GM12872 (cell line): Measurements from ENCODE around the gene CCNF.

Experiments used
- TF ChIP-seq, protein P1 (sequence below): IDR thresholded peaks from 3 replicates; pipeline ENCODE4 v1.5.1; 2011; ENCODE audit warnings: low read depth, mild to moderate bottlenecking, low read length, moderate library complexity; ENCODE audit not compliant: insufficient read depth

The CCNF gene

DNA sequence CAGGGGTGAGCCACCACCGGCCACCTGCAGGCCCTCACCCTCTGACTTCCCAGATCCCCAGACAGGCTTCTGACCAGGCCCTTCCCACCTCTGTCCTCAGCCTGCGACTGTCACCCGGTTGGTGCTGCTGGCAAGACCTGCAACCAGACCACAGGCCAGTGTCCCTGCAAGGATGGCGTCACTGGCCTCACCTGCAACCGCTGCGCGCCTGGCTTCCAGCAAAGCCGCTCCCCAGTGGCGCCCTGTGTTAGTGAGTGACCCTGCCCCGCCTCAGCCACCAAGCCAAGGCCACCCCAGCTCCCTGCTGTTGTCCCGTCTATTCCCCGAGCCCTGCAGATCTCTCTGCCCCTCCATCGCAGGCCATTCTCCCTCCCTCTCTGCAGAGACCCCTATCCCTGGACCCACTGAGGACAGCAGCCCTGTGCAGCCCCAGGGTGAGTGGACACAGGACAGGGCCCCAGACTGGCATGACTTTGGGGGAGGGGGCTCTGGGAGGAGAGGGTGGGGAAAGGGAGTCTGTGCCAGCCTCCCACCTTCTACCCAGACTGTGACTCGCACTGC, 43.7 kb downstream of the CCNF start:
- TF ChIP-seq, protein P1, sequence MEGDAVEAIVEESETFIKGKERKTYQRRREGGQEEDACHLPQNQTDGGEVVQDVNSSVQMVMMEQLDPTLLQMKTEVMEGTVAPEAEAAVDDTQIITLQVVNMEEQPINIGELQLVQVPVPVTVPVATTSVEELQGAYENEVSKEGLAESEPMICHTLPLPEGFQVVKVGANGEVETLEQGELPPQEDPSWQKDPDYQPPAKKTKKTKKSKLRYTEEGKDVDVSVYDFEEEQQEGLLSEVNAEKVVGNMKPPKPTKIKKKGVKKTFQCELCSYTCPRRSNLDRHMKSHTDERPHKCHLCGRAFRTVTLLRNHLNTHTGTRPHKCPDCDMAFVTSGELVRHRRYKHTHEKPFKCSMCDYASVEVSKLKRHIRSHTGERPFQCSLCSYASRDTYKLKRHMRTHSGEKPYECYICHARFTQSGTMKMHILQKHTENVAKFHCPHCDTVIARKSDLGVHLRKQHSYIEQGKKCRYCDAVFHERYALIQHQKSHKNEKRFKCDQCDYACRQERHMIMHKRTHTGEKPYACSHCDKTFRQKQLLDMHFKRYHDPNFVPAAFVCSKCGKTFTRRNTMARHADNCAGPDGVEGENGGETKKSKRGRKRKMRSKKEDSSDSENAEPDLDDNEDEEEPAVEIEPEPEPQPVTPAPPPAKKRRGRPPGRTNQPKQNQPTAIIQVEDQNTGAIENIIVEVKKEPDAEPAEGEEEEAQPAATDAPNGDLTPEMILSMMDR, result no peak

DNA sequence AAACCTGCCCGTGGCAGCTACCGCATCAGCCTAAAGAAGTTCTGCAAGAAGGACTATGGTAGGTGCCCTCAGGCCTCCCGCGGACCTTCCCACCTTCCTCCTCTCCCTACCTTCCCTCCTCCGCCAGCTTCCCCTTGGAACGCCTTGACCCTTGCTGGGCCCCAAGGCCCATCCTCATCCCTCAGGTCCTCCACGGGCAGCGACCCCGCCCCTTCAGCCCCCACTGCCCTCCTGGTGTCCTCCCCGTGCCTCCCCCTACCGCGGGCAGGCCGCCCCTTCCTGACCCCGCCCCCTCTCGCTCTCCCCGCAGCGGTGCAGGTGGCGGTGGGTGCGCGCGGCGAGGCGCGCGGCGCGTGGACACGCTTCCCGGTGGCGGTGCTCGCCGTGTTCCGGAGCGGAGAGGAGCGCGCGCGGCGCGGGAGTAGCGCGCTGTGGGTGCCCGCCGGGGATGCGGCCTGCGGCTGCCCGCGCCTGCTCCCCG, 44.2 kb downstream of the CCNF start:
- TF ChIP-seq, protein P1, result no peak

DNA sequence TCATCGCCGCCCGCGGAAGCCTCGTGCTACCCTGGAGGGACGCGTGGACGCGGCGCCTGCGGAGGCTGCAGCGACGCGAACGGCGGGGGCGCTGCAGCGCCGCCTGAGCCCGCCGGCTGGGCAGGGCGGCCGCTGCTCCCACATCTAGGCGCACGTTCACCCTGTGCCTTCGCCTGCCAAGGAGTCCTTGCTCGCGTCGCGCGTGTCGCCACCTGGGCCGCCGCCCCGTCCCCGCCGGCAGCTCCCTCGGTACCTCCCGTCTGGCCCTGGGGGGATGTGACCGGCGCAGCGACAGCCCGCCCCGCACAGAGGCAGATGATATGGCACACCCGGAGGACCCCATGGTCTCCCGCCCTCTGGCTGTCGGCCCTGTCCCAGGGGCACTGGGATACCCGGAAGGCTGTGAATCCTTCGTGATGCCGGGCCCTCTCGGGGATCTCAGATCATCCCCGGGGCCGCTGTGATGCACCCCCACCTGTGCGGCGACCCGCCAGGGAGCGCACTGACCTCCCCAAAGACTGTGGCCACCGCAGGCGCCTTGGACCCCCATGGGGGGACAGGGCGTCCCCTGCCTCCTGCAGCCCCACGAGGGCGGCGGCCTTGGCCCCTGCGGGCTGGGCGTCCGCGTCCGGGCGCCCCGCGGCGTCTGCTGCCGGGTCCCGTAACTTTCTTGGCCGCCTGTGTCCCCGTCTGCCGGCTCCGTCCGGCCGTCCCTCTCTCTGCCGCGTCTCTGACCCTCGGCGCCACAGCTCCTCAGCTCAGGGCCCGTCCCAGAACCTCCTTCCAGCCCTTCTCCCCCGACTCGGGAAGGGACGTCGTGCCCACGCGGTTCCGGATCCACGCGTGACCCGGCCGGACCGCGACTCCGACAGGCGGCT, 45.0 kb downstream of the CCNF start:
- TF ChIP-seq, protein P1, result peak; percentile 49

DNA sequence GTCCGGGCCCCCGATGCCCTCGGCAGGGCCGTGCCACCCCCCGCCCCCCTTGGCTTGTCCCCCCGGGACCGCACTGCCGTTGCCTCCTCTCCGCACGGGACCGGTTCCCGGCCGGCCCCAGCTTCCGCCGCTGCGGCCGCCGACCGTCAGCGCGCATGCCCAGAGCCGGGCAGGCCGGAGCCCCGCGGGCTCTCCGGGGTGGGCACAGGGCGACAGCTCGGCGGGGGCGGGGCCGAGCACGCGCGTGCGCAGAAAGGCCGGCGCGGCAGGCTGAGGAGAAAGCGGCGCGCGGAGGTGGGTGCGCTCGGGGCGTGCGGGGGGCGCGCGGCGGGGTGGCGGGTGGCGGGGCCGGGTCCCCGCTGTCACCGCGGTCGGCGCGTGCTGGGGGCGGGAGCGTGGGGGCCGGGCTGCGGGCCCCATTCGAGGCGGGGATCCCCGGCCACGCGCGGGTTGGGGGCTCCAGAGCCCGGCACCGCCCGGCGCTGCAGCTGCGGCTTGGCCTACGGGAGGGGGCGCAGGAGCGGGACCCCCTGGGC, 45.7 kb downstream of the CCNF start, which contains the start of gene TBC1D24:
TBC1D24 (plus strand) TSS at position 251 of the 536 bp plus-strand sequence. CDS start 21,022 bp downstream, outside the sequence.
- TF ChIP-seq, protein P1, result no peak

DNA sequence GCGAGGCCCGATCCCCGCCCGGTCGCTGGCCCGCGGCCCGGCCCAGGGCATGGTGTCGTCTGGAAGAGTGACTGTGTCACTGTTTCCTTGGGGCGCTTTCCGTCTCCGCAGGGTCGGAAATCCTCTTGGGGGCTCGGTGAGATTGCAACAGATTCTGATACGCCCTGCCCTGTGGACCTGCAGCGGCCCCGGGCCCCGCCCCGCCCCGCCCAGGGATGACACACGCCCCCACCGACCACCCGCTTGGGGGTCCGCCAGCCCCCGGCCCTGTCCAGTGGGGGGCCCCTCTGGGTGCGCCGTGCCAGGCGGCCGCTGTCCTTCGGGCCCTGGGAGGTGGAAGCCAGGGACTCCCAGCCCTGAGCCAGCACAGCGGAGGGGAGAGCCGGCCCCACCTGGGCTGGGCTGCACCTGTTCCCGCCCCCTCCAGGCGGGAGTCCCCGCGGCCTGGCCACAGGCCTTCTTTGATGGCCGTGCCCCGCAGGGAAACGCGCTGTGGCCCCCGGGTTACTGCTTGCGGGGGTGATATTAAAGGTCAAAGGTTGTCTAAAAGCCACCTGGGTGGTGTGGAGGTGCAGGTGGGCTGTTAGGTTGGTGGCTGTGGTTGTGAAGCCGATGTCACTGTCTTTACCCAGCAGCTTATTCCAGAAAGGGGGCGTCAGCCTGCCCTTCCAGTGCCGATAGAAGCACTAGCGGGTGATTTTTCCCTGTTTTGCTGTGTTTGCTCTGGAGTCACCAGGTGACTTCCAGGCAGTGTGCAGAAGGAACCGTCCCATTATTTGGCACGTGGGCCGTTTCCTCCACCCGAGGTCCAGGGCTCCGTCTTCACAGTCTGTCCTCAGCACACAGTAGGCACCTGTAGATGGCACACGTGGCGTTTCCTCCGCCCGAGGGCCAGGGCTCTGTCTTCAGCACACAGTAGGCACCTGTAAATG, 46.4 kb downstream of the CCNF start:
- TF ChIP-seq, protein P1, result no peak

DNA sequence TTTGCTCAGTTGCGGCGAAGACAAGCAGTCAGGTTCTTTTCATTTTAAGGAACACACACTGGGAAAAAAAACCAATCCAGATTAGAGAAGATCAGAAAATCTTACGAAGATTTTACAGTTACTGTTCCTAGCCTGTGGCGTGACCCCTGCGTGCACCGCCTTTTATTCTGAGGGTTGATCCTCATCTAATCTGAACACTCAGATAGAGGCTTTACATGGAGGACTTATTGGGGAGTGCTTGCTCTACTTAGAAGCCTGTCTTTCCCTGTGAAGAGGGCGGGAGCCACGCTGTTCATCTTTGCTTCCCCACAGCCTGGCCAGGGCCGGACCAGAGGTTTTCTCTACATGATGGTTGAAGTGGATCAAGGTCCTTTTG, 47.1 kb downstream of the CCNF start:
- TF ChIP-seq, protein P1, result no peak
